Fibroblast of skin of left quadriceps (primary cell): Measurements from ENCODE around the gene AP3S2.
"Not testable (repeated sequence)": the region's sequence is repeated elsewhere in the genome, so short reads cannot be mapped to it uniquely, and the experiment has no call there.

Source experiments
- DNase-seq, 2 experiments: peaks; one replicate each; pipeline ENCODE4 v3.0.0-alpha.2; 2013; ENCODE audit warnings: low read depth in 2 of 2

Gene AP3S2

GRCh38 chr15:89799918-89800498, 93.8 kb downstream of the AP3S2 start:
- no peak for DNase-seq

- no peak for DNase-seq
Observed at GRCh38 chr15:89799011-89799911, 94.5 kb downstream of the AP3S2 start.

GRCh38 chr15:89797678-89798201, 96.1 kb downstream of the AP3S2 start:
- no peak for DNase-seq

- no peak for DNase-seq
Observed at GRCh38 chr15:89795996-89796395, 97.8 kb downstream of the AP3S2 start.

- no peak for DNase-seq
Observed at GRCh38 chr15:89794627-89795241, 99.1 kb downstream of the AP3S2 start.

GRCh38 chr15:89792106-89792805, 101.5 kb downstream of the AP3S2 start:
- no peak for DNase-seq

GRCh38 chr15:89790661-89791060, 103.1 kb downstream of the AP3S2 start:
- DNase-seq, result no peak

GRCh38 chr15:89790206-89790605, 103.6 kb downstream of the AP3S2 start:
- no peak for DNase-seq

GRCh38 chr15:89788585-89788984, 105.2 kb downstream of the AP3S2 start:
- not testable (repeated sequence) for DNase-seq

- no peak for DNase-seq
Observed at GRCh38 chr15:89787944-89788343, 105.8 kb downstream of the AP3S2 start.

GRCh38 chr15:89785774-89786140, 108.0 kb downstream of the AP3S2 start:
- DNase-seq, result peak; percentile 48 to 51

GRCh38 chr15:89785064-89785773, 108.6 kb downstream of the AP3S2 start:
- no peak for DNase-seq

- DNase-seq, result no peak
Observed at GRCh38 chr15:89784686-89784960, 109.2 kb downstream of the AP3S2 start.

GRCh38 chr15:89783861-89784685, 109.7 kb downstream of the AP3S2 start:
- no peak for DNase-seq

- no peak for DNase-seq
Observed at GRCh38 chr15:89783111-89783860, 110.5 kb downstream of the AP3S2 start.

GRCh38 chr15:89782619-89782950, 111.2 kb downstream of the AP3S2 start:
- DNase-seq, result not testable (repeated sequence)

- DNase-seq, result no peak
Observed at GRCh38 chr15:89781891-89782618, 111.7 kb downstream of the AP3S2 start.

GRCh38 chr15:89781055-89781454, 112.7 kb downstream of the AP3S2 start:
- no peak for DNase-seq

GRCh38 chr15:89780601-89781000, 113.2 kb downstream of the AP3S2 start:
- no peak for DNase-seq
